Stimulated activated CD4-positive, alpha-beta T cell treated with anti-CD3 and anti-CD28 coated beads, Interleukin-12 subunit alpha, Interleukin-12 subunit beta, amount 100 ng/mL, for 24 hours (primary cell): Measurements from ENCODE around the gene CELF4.
"Not testable (repeated sequence)": the region's sequence is repeated elsewhere in the genome, so short reads cannot be mapped to it uniquely, and the experiment has no call there.

Source experiments
- DNase-seq, 2 experiments: peaks; one replicate each; pipeline ENCODE4 v3.0.0-alpha.2; 2020; ENCODE audit warnings: low read depth in 2 of 2

Gene CELF4

DNA sequence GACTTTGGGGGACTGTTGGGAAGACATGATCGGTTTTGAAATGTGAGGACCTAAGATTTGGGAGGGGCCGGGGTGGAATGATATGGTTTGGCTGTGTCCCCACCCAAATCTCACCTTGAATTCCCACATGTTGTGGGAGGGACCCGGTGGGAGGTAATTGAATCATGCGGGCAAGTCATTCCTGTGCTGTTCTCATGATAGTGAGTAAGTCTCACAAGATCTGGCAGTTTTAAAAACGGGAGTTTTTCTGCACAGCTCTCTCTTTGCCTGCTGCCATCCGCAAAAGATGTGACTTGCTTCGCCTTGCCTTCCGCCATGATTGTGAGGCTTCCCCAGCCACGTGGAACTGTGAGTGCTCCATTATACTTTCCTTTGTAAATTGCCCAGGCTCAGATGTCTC lies 207.5 kb downstream of the CELF4 start:
- DNase-seq: not testable (repeated sequence)

DNA sequence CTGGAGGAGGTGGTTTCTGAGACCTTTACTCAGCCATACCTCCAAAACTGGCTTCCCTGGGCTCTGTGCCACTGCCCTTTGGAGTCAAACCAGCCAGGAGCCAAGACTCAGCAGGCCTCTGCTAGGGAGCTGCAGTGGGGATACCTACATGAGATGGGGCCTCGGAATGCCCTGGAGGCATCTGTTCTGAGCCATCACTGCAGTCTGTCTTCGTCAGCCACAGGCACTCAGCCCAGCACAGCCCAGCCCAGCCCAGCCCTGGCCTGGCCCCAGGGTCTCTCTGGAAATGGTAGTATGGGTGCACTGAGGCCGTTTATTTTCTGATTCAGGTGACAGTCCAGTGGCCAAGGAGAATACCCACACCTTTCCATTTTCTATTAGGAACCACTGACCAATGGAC lies 209.8 kb downstream of the CELF4 start:
- DNase-seq: no peak

DNA sequence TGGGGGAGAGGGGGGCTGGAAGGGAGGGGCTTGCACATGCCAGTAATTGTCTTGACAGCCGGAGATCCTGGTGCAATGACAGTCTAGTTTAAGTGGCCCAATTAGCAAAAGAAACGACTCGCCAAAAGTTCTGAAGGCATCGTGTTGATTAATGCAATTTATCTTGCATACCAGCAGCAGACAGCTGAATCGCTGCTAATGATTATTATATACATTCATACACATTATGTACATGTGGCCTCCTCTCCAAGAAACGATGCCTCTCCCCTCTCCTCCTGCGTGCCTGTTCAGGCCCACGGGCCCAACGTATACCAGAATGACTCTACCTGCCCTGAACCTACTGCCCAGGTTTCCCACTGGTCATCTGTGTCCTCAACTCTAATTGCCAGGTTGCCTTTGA lies 214.5 kb downstream of the CELF4 start:
- no peak for DNase-seq

DNA sequence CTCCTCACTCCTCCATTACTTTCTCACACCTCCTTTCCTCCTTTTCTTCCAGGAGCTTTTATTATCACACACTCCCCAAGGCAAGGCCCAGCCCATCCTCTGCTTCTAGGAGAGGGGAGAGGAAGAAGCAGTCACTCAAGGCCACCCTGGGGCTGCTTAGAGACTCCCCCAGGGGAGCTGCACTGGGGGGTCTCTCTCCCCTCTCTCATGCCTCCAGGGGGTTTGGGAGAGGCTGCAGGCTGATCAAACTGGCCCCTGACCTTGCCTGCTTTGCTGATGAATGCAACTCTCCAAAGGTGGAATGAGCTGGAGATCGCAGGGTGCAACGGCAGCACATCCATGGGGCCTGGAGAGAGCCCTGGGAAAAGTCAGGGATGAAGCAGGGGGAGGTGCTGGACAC lies 216.9 kb downstream of the CELF4 start:
- DNase-seq: no peak

DNA sequence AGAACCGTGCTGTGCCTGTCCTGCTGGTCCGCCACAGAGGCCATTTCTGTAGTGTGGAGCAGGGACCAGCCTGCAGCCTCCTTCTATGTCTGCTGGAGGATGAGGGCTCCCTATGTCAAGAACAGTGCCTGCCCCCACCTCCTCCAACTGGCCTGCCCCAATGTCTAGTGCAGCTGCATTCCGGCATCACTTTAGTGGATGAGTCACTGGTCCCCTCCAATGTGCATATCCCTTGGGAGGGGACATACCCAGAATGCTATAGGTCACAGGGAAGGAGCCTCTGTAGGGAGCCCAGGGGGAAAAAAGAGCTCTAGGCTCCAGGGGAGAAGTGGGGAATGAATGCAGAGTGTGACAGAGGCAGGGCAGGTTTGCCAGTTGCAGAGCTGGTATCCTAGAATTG lies 219.6 kb downstream of the CELF4 start:
- no peak for DNase-seq

DNA sequence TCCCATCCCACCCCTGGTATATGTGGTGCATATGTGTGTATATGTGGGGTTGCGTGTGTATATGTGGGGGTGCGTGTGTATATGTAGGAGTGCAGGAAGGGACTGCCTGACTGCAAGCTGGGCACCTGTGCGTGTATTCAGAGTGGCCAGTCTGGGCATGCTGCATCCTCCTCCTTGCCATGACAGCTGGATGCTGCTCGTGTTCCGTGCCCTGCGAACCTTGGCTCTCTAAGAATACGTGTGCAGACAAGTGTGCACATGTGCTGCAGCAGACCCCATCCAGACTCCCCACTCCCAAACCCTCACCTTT lies 222.1 kb downstream of the CELF4 start:
- DNase-seq: no peak

DNA sequence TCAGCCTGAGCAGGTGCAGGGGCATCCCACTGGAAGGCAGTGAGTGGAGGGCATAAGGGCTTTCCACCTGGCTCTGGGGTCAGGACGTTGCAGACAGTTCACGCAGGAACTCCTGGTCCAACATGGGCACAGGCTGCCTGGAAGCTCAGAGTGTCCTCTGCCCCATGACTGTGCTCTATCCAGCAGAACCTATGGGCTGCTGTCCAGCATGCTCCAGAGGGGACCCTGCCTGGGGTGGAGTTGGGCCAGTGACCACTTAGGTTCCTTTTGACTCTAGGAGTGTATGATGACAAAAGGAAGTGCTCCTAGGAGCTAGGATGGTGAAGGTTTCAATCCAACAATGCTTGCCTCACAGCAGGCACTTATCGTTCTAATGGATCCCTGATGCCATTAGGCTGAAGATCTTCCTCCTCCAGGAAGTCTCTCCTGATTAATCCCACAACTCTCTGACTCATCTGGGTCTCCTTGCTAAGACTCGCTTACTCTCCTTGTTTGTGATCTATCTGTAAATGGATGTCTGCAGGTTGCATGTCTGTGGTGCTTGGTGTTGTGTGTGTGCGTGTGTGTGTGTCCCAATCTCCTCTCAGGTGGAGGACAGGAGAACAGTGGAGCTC lies 224.0 kb downstream of the CELF4 start:
- DNase-seq: no peak

DNA sequence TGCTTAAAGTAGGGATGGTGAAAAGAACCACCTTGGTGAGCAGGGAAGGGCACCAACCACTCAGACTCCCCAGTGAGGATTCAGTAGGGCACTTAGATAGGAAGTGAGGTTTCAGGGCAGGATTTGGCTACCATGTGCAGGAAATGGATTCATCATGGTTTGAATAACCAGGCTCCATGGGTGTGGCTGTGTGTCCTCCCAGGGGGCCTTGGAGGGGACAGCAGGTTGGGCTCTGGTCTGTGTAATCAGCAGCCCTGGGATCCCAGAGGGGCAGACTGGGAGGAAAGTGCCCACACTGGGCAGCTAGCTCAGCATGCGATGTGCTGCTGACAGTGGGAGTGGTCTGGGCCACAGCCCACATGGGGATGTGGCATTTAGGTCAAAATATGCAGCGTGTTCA lies 224.6 kb downstream of the CELF4 start:
- no peak for DNase-seq

DNA sequence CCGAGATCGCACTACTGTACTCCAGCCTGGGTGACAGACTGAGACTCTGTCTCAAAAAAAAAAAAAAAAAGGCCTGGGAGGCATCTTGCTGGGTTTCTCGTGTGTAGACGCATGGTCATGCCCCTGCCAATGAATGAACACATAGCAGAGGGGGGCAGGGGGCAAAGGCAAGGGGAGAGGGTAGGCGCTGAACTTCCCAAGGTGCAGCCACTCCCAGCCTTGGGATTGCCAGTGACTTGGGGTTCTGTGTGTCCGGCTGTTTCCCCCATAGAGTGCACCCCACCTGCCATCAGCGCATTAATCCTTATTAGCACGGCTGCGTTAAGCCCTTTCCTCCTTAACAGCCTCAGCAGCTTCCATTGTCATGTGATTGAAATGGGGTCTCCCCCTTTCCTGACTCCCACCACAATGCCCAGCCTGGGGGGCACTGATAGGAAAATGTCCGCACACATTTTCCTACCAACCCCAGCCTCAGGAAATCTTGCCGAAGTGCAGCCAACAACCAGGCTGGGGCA lies 225.8 kb downstream of the CELF4 start:
- no peak for DNase-seq

DNA sequence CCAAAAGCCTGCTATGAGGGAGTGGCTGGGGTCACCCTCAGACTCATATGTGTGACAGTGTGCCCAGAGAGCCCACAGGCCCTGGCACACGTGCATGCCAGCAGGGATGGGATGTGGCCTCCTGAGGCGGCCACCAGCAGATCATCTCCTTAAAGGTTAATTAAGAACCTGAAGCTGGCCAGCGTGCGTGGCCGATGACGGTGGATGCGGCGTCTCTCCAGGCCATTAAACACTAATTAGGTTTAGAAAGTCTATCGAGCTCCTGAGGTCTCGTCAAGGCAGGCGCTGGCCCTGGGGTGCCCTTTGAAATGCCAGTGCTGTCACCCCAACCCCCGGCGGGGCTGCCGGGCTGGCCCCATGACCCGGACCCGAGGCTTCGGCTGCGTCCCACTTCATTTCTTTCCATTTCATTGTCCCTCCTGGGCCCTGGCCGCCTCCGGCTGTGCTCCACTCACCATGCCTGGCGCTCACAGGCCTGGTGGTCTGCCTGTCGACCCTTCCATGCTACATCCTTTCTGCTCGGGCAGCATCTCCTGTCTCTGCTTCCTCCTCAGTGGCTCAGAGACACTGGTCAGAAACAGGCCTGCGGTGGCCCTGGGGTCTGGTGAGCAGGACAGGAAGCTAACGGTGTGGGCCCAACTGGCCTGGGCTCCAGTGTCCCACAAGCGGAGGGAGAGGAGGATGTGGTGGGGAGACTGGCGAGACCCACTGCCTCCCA lies 228.9 kb downstream of the CELF4 start:
- no peak for DNase-seq

DNA sequence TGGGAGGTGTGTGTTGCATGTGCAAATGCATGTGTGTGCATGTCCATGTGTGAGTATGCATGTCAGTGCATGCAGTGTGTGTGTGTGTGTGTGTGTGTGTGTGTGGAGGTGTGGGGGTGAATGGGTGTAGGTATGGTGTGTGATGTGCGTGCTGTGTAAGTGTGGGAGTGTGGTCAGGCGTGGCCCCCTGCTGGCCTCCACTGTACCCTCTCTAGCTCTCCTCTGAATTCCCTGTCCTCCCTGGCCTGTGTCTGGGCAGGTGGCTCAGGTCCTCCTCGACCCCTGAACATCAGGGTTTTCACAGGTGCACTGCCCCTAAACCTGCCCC lies 230.2 kb downstream of the CELF4 start:
- DNase-seq: no peak

DNA sequence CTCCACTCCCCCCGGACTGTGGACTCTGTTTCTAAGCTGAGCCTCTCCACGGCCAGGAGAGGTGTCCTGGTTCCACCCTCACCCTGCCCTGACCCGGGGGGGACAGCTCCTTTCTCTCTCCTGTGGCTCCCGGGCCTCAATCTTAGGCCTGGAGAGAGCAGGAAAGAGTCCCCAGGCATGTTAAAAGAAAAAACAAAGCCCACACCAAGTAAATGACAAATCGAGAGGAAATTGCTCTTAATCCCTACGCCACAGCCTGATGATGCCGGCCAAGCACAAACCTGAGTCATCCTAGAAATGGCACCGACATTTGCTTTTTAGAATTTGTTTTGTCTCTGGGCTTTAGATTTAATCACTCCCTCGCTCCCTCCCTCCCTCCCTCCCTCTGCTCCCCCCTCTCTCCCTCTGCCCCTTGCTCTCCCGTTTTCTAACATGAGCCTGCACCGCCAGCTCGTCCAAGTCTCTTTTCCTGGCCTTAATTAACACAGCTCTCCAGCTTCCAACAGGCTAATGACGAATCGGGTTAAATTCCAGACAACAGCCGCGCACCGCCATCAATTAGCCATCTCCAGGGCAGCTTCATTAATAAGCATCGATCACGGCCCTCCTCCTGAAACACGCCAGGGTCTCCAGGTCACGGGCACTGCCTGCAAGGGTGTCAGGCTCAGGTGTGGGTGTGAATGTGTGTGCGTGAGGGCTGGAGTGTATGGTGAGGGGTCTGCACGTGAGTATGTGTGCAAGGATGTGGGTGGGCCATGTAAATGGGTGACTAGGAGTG lies 230.8 kb downstream of the CELF4 start:
- DNase-seq: no peak

DNA sequence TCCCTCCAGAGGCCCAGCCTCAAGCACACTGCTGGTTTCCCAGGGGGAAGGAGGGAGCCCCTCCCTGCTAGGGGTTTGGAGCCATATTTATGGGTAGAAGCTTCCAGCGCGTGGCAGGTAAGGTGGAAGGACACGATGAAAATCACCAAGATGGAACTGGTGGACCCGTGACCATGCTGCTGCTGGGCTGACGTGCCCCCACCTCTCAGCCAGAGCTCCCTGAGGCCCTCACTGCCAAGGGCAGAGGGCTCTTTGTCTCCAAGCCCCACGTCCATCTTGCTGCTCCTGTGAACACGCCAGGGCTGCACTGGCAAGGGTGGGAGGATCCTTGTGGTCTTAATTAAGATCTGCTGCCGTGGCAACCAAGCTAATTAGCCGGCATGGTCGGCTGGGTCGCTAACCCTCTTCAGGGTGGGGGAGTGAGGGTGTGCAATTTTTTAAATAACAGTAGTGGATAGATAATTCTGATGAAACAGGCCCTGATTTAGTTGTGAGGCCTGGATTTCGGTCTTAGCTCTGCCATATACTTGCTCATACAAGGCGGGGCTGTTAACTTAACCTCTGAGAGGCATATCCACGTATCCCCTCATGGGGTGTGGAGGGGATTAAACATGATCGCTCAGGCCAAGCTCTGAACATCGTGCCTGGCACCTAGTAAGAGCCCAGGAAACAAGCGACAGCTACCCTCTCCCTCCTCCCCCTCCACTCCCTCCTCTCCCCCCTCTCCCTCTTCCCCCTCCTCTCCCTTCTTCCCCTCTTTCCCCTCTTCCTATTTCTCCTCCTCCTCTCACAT lies 232.8 kb downstream of the CELF4 start:
- no peak for DNase-seq

DNA sequence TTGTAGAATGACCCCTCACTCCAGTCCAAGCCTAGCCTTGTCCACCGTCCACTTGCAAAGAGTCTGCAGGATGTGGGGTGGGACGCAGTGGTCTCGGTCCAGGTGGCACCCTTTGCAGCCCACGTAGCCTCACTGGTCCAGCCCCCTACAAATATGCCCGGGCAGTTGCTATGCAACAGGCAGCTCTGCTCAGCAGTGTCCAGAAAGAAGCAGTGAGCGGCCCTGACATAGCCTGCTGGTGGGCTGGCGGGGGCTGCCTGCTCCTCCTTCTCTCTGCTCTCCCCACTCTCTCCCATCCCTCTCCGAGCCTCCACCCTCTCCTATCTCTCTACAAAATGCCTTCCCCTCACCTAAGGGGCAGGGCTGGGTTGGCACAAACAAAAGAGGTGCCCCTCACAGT lies 233.4 kb downstream of the CELF4 start:
- no peak for DNase-seq

DNA sequence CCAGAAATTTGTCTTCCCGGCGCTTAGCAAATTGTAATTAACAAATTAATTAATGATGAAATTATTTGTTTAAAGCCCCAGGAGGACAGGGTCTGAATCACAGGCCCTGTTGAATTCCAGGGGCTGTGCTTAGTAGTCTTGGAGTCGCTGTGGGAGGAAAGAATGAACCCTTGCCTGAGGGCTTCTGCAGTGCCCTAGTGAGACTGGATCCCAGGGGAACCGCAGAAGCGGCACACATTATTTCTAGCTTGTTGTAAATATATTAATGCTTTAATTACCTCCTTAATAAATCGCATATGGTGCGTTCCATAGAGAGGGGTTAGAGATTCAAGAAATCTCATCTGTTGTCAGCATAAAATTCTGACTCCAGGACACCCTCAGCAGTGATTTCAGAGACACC lies 235.4 kb downstream of the CELF4 start:
- DNase-seq: no peak

DNA sequence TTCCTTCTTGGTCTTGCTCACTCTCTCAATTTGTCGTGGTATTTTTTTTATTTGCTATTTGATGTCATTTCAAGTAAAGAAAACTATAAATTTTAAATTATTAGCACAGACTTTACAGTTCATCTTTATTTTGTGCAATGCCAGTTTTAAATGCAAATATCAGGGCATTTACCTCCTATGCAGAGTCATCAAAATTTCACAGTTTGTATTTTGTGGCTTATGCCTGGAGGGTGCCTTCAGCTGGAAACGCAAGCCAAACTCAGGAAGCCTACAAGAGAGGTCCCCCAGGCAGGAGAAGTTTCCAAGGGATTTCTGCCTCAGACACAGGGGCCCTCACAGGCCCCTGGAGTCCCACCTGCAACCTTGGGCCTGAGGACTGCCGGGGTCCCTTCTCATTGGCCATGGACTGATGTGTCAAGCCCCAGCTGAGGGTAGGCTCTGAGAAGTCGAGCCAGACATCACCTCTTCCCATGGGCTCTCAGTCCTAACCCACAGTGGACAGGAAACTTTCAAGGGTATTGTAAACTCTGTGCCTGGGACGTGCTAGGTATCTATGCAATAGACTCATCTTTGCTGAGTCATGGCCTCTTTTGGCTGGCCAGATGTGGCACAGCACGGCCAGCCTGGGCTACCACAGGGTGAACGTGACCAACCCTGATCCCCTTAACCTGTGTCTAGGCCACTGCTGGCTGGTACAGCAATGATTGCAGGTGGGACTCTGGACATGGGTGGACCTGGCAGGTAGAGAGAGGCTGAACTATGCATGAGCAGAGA lies 236.5 kb downstream of the CELF4 start:
- DNase-seq: no peak

DNA sequence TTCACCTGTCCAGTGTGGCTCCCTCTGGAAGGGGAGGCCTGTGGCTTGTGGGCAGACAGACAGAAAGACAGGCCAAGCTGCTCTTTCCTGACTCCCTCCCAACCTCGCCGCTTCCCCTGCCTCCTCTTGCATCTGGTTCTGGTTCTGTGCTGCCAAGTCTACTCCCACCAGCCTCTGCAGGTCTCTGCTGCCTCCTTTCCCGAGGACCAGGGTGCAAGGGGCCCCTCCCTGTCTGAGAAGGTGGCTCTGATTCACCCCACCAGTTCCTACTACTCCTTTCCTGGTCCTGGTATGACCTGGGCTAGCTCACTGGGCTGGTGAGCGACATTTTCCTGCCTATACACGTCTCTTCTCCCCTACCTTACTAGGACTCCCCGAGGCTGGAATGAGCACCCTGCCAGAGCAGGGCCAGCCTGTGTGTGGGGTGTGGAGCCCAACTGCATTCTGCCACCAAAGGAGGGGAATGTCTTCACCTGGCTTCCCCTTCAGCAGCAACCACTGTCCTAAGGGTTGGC lies 238.5 kb downstream of the CELF4 start:
- DNase-seq: no peak

DNA sequence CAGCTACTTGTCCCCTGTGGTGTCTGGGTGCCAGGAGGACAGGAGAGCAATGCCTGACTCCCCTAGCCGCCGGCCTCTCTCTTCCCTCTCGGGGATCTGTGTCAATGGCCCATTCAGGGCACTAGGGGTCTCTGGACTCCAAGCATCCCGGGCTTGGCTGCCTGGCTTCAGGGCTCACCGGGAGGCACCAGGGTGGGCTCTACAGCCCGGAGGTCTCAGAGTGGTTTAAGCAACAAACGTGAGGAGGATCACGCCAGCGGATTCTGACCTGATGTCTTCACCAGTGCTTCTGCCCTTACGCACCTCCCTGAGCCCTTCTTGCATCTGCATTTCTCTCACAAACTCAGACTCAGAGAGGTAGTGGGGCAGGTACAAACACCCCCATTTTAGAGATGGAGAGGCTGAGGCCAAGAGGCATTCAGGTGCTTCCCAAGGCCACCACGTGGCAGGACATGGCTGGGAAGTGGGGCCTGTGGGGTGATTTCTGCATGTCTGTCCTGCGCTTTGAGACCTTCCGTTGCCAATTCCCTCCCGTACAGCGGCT lies 243.0 kb downstream of the CELF4 start:
- no peak for DNase-seq

DNA sequence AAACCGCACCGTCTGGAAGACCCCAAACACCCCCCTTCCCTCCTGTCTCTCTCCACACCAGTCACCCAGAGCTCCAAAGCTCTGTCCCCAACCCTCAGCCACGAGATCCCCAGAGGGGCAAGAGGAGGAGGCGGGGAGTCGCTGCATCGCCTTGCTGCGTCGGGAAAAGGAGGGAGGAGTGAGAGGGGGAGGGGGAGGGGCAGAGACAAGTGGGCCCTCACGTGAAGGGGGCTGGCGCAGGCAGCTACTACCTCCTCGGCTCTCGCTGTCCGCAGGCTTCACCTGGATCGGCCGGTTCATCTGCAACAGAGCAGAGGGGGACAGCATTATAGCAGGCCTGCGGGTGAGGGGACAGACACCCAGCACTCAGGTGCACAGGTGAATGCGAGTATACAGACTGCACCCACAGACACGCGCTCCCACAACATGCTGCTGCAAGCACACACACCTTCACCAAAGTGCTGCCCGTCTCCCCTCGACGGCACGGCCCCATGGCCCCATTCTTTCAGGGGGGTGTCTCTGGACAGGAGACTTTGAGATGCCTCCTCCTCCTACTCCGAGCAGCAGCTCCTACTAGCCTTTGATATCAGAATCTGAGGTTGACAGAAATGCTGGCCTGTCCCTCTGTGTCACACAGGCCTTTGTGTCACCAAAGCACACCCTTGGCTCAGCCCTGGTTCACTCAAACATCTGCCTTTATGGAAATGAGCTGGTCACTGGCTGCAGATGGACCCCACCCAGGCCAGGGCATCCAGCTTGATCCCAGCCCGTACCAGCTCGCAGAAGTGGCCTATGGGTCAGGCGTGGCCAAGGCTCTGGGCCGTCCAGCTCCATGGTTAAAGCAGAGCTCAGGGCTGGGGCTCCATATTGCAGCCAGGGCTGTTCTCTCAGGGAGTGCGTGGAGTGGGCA lies 243.8 kb downstream of the CELF4 start:
- DNase-seq: no peak

DNA sequence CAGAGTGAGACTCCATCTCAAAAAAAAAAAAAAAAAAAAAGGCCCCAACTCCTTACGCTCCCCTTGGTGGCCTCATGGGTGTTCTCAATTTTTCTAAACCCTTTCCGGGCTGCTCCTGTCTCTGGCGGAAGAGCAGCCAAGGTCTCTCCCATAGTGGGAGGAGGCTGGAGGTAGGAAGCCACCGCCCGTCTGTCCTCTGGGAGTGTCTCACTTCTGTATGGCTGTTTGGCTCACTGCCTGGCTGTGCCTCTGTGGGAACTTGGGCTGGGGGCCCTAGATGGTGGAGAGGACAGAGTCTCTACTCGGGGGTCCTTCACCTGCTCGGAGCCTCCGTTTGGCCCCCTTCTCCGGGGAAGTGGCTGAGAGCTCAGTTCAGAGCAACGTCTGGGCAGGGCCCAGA lies 245.3 kb downstream of the CELF4 start:
- no peak for DNase-seq
